Osteoblast (primary cell): ENCODE measurements around the gene KMT2E. TPM values are rescaled to one million over a fixed set of nuclear protein-coding genes. Genes with fewer than 3 reads are reported as not detected.
A peak's percentile ranks its signal among the peaks of the same experiment; 100 is the strongest.
"Not testable (repeated sequence)": the region's sequence is repeated elsewhere in the genome, so short reads cannot be mapped to it uniquely, and the experiment has no call there.

ENCODE experiments used
- DNase-seq: peaks from one replicate; pipeline ENCODE4 v3.0.0; 2011; ENCODE audit warnings: low spot score, mixed read lengths; ENCODE audit not compliant: insufficient read length; ENCODE audit errors: missing footprints
- H2AFZ ChIP-seq: 2 replicates; pipeline ENCODE4 v1.6.0; 2011; ENCODE audit warnings: mild to moderate bottlenecking, low read length
- H3K27ac ChIP-seq: 2 replicates; pipeline ENCODE4 v1.5.1; 2011; ENCODE audit warnings: mild to moderate bottlenecking, low read depth, low read length, moderate library complexity
- H3K27me3 ChIP-seq: 2 replicates; pipeline ENCODE4 v1.6.0; 2012; ENCODE audit warnings: mild to moderate bottlenecking, control low read depth, inconsistent platforms, low read length, moderate library complexity; ENCODE audit not compliant: insufficient read depth
- H3K36me3 ChIP-seq: 2 replicates; pipeline ENCODE4 v1.5.1; 2011; ENCODE audit warnings: mild to moderate bottlenecking, low read length, control low read depth, moderate library complexity; ENCODE audit not compliant: insufficient read depth
- H3K4me1 ChIP-seq: 2 replicates; pipeline ENCODE4 v1.5.1; 2011; ENCODE audit warnings: mild to moderate bottlenecking, low read length, control low read depth, moderate library complexity; ENCODE audit not compliant: insufficient read depth
- H3K4me2 ChIP-seq: 2 replicates; pipeline ENCODE4 v1.6.0; 2011; ENCODE audit warnings: mild to moderate bottlenecking, low read length; ENCODE audit not compliant: insufficient read depth
- H3K4me3 ChIP-seq: fragments of 200-600 bp; sonication (generic); 3 replicates; pipeline ENCODE4 v1.5.1; 2012; ENCODE audit warnings: mild to moderate bottlenecking, low read length, inconsistent platforms; ENCODE audit not compliant: insufficient read depth
- H3K79me2 ChIP-seq: 2 replicates; pipeline ENCODE4 v1.6.0; 2012; ENCODE audit warnings: mild to moderate bottlenecking, low read length, control low read depth, inconsistent platforms; ENCODE audit not compliant: insufficient read depth
- H3K9me3 ChIP-seq: 2 replicates; pipeline ENCODE4 v1.5.1; 2011; ENCODE audit warnings: low read depth, low read length, control low read depth
- H4K20me1 ChIP-seq: 2 replicates; pipeline ENCODE4 v1.6.0; 2012; ENCODE audit warnings: mild to moderate bottlenecking, low read length, control low read depth; ENCODE audit not compliant: insufficient read depth
- CTCF ChIP-seq: IDR thresholded peaks from 2 replicates; pipeline ENCODE4 v1.5.1; 2011; ENCODE audit warnings: mild to moderate bottlenecking, low read depth, low read length, moderate library complexity; ENCODE audit errors: extremely low read depth
- total RNA-seq: library from RNA; depleted of rRNA; stranded (reverse); fragments of >200 nt; gene quantifications from 2 replicates; pipeline ENCODE4 v1.2.3, GENCODE V29; 2012

The KMT2E gene
- total RNA-seq, 1 donor = 124 TPM

DNA sequence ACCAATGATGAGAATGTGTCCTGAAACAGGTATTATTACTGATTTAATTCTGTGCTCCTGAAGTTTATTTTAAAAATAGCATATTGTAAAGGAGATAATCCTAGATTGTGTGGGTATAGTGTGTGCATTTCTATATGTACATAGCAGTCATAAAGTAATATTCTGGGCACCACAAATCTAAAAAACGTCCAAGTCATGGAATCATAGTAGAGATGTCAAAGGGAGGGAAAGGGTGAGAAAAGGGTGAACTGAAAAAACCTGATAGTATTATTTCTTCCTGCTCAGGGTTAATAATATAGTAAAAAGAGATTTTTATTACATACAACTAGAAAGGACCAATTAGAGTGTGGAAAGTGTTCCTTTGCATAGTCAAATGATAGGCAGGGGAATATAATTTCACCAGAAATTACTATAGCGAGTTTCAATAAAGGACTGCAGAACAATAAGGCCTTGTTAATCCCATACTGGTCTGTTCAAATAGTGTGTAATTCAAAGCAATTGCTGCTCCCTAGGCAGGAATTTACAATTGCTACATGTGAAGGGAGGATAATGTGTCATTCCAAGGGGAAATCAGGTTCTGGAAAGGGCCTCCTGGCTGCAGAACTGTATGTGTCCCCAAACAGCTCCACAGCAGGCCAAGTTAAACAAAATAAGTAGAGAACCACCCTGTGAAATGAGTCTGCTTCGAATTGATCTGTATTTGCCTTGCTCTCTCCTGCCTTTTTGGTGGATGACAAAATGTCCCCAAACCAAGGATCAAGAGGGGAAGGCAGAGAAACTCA, 42.5 kb upstream of the KMT2E start:
- Histone ChIP-seq H3K27ac (peak overlapping the region; percentile 93), H3K36me3 (no peaks in the 10 kb centered on the region), H3K4me2 (peak overlapping the region; percentile 41), H3K27me3 (no peaks in the 10 kb centered on the region), H3K4me1 (peaks cover 56% of the 10 kb centered on the region), H3K9me3 (no peaks in the 10 kb centered on the region), H3K4me3 (no peak overlapping the region), H3K79me2 (no peaks in the 10 kb centered on the region), H2AFZ (no peak overlapping the region), H4K20me1 (no peaks in the 10 kb centered on the region)
- DNase-seq = peak; percentile 14
- TF ChIP-seq CTCF = no peak

DNA sequence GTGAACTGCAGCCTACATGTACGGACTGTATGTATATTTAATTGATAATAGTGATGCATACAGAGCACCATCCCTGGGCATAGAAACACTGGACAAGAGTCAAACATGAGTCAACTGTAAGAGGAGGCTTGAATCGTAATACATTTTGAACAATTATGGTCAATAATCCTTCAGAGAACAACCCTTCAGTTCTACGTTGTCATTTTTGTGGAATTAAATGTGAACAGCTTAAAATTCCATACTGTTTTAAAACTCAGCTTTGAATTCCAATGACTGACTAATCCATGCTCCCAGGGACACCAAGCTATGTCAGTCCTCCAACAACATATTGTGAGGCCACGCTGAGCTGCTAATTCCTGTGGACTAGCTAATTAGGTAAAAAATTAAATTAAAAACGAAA, 41.5 kb upstream of the KMT2E start:
- Histone ChIP-seq H3K27me3 (no peaks in the 10 kb centered on the region), H3K4me2 (peak overlapping the region; percentile 41), H2AFZ (no peak overlapping the region), H3K9me3 (no peaks in the 10 kb centered on the region), H3K4me3 (no peak overlapping the region), H3K4me1 (peaks cover 56% of the 10 kb centered on the region), H3K36me3 (peaks cover 2% of the 10 kb centered on the region), H3K27ac (peak overlapping the region; percentile 93), H4K20me1 (no peaks in the 10 kb centered on the region), H3K79me2 (no peaks in the 10 kb centered on the region)
- peak; percentile 80 for DNase-seq
- TF ChIP-seq CTCF = no peak

DNA sequence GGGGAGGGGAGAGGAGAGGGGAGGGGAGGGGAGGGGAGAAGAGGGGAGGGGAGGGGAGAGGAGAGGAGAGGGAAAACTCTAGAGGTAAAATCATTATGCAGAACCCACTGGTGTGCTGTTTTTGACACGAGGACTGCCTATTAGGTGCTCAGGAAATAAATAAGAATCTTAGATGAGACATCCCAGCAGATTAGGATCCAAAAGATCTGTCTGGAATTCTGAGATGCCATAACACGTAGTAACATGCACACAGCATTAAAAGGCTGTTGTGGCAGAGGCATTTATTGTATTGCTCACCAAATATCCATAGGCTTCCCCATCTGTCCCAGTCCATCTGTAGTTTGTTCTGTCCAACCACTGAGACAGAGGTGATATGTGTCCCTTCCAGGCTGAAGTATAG, 40.8 kb upstream of the KMT2E start:
- peak overlapping the region; percentile 63 for H3K4me2 ChIP-seq
- no peak overlapping the region for H2AFZ ChIP-seq
- peaks cover 8% of the 10 kb centered on the region for H3K36me3 ChIP-seq
- no peaks in the 10 kb centered on the region for H4K20me1 ChIP-seq
- no peak overlapping the region for H3K4me3 ChIP-seq
- H3K27ac ChIP-seq = peak overlapping the region; percentile 85
- H3K4me1 ChIP-seq = peaks cover 57% of the 10 kb centered on the region
- H3K9me3 ChIP-seq = no peaks in the 10 kb centered on the region
- TF ChIP-seq CTCF = no peak
- H3K27me3 ChIP-seq = no peaks in the 10 kb centered on the region
- no peak for DNase-seq
- H3K79me2 ChIP-seq = peaks cover 5% of the 10 kb centered on the region

DNA sequence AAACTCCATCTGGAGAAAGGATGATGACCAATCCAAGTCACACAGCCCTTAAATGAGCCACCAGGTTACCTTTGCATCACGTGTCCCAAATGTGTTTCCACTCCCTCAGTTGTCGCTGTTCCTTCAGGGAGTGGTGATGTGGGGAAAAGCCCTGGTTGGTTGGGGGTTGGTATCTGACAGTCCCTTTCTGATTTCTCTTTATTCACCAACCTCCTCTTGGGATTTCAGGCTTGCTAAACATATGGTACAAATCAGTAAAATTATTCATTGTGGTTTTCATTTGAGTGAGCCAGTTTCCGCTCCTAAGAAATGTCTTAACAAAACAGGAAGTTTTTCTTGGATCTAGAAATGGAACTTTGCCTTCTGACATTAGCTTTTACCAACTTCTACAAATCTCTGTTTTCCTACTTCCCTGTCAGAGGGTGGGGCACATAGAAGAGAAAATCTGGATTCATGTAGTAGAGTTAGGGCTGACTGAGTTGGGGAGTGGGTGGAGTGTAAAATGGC, 40.0 kb upstream of the KMT2E start:
- peak; percentile 83 for DNase-seq
- H3K9me3 ChIP-seq = no peaks in the 10 kb centered on the region
- H4K20me1 ChIP-seq = no peaks in the 10 kb centered on the region
- TF ChIP-seq CTCF = no peak
- H3K4me3 ChIP-seq = peak overlapping the region; percentile 5
- peaks cover 58% of the 10 kb centered on the region for H3K4me1 ChIP-seq
- H3K36me3 ChIP-seq = peaks cover 8% of the 10 kb centered on the region
- H3K4me2 ChIP-seq = peak overlapping the region; percentile 63
- no peaks in the 10 kb centered on the region for H3K27me3 ChIP-seq
- H3K79me2 ChIP-seq = peaks cover 10% of the 10 kb centered on the region
- peak overlapping the region; percentile 85 for H3K27ac ChIP-seq
- H2AFZ ChIP-seq = no peak overlapping the region

GRCh38 chr7:104975553-104975952, 38.5 kb upstream of the KMT2E start:
- not testable (repeated sequence) for H3K27ac ChIP-seq, H3K4me2 ChIP-seq, H3K9me3 ChIP-seq, H3K36me3 ChIP-seq, H4K20me1 ChIP-seq, DNase-seq, H2AFZ ChIP-seq, H3K27me3 ChIP-seq, H3K4me3 ChIP-seq
- Histone ChIP-seq H3K4me1 (peaks cover 71% of the 10 kb centered on the region), H3K79me2 (peaks cover 13% of the 10 kb centered on the region)
